H1 (cell line): ENCODE data around the gene PRSS23. TPM values are rescaled to one million over a fixed set of nuclear protein-coding genes. Genes with fewer than 3 reads are reported as not detected.

ENCODE experiments used
- JUN ChIP-seq: IDR thresholded peaks from 2 replicates; pipeline ENCODE4 v1.6.1; 2011; ENCODE audit warnings: low read depth, mild to moderate bottlenecking, improper control_type of control experiment, low read length
- KDM1A ChIP-seq: fragments of 200-600, 300-600 bp; sonication (generic); IDR thresholded peaks from 2 replicates; pipeline ENCODE4 v1.7.1; 2016; ENCODE audit warnings: mild to moderate bottlenecking, low read length, borderline replicate concordance
- MAFK ChIP-seq: IDR thresholded peaks from 2 replicates; pipeline ENCODE4 v1.6.1; 2012; ENCODE audit warnings: low read depth, mild to moderate bottlenecking, improper control_type of control experiment, low read length
- NANOG ChIP-seq: IDR thresholded peaks from 2 replicates; pipeline ENCODE4 v1.6.1; 2011; ENCODE audit warnings: low read length, low read depth, mild to moderate bottlenecking, inconsistent platforms; ENCODE audit not compliant: insufficient read depth, poor library complexity, severe bottlenecking
- RBBP5 ChIP-seq: IDR thresholded peaks from 2 replicates; pipeline ENCODE4 v1.7.1; 2012; ENCODE audit warnings: low read depth, mild to moderate bottlenecking, inconsistent platforms, low read length, moderate library complexity, borderline replicate concordance
- RFX5 ChIP-seq: IDR thresholded peaks from 2 replicates; pipeline ENCODE4 v1.6.1; 2011; ENCODE audit warnings: low read depth, low read length, improper control_type of control experiment, borderline replicate concordance
- SAP30 ChIP-seq: fragments of 300-600 bp; sonication (generic); IDR thresholded peaks from 2 replicates; pipeline ENCODE4 v1.7.1; 2012; ENCODE audit warnings: low read length, moderate library complexity, mild to moderate bottlenecking, inconsistent platforms; ENCODE audit not compliant: insufficient read depth, insufficient replicate concordance
- polyA plus RNA-seq, 7 experiments: library from polyadenylated mRNA; depleted of rRNA in 3 of 7; stranded (reverse) in 5 of 7; unstranded in 2 of 7; fragments of >200 nt in 5 of 7; fragments of 200-250 nt in 2 of 7; gene quantifications; 1 replicate in 5 of 7; 2 replicates in 1 of 7; 4 replicates in 1 of 7; pipeline versions ENCODE4 v1.2.1 to v1.2.3, GENCODE V29; 2011 to 2013; ENCODE audit warnings: missing spikeins in 2 of 7, mixed read lengths in 2 of 7
- total RNA-seq: library from RNA; stranded (reverse); fragmentation: NEBNext Ultra II Directional; extraction: Animal tissue kit (Norgen Biotek cat#: 25700); gene quantifications from 2 replicates; pipeline ENCODE4 v1.2.1, GENCODE V29; 2021
- TF ChIP-seq, protein P1 (sequence below): fragments of 300-600 bp; sonication (generic); IDR thresholded peaks from 2 replicates; pipeline ENCODE4 v1.7.1; 2012; ENCODE audit warnings: low read length, moderate library complexity, mild to moderate bottlenecking, inconsistent platforms; ENCODE audit not compliant: insufficient replicate concordance

PRSS23 gene
- total and polyA plus RNA-seq, 2 of the 8 experiments (the other 6 are each of a cell fraction or from before 2014, with no cell fraction given): 4.4 to 5.6 TPM

DNA sequence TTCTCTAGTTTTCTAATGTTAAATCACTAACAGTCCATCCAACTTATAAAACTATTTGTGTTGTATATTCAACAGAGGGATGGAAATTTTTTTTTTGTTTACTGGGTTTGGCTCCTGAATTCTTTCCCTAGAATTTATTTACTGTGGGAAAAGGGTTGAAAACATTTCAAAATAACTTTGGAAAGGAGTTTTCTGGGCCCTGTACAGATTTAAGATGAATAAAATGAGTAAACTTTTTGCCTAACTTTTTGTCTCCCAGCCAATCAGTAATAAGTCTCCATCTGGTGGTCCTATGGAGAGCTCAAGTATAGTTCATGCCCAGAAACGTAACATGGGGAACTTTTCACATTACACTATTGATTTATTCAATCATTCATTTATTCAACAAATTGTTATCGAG is 16.7 kb upstream of the PRSS23 start (continued):
- TF ChIP-seq, protein P1, sequence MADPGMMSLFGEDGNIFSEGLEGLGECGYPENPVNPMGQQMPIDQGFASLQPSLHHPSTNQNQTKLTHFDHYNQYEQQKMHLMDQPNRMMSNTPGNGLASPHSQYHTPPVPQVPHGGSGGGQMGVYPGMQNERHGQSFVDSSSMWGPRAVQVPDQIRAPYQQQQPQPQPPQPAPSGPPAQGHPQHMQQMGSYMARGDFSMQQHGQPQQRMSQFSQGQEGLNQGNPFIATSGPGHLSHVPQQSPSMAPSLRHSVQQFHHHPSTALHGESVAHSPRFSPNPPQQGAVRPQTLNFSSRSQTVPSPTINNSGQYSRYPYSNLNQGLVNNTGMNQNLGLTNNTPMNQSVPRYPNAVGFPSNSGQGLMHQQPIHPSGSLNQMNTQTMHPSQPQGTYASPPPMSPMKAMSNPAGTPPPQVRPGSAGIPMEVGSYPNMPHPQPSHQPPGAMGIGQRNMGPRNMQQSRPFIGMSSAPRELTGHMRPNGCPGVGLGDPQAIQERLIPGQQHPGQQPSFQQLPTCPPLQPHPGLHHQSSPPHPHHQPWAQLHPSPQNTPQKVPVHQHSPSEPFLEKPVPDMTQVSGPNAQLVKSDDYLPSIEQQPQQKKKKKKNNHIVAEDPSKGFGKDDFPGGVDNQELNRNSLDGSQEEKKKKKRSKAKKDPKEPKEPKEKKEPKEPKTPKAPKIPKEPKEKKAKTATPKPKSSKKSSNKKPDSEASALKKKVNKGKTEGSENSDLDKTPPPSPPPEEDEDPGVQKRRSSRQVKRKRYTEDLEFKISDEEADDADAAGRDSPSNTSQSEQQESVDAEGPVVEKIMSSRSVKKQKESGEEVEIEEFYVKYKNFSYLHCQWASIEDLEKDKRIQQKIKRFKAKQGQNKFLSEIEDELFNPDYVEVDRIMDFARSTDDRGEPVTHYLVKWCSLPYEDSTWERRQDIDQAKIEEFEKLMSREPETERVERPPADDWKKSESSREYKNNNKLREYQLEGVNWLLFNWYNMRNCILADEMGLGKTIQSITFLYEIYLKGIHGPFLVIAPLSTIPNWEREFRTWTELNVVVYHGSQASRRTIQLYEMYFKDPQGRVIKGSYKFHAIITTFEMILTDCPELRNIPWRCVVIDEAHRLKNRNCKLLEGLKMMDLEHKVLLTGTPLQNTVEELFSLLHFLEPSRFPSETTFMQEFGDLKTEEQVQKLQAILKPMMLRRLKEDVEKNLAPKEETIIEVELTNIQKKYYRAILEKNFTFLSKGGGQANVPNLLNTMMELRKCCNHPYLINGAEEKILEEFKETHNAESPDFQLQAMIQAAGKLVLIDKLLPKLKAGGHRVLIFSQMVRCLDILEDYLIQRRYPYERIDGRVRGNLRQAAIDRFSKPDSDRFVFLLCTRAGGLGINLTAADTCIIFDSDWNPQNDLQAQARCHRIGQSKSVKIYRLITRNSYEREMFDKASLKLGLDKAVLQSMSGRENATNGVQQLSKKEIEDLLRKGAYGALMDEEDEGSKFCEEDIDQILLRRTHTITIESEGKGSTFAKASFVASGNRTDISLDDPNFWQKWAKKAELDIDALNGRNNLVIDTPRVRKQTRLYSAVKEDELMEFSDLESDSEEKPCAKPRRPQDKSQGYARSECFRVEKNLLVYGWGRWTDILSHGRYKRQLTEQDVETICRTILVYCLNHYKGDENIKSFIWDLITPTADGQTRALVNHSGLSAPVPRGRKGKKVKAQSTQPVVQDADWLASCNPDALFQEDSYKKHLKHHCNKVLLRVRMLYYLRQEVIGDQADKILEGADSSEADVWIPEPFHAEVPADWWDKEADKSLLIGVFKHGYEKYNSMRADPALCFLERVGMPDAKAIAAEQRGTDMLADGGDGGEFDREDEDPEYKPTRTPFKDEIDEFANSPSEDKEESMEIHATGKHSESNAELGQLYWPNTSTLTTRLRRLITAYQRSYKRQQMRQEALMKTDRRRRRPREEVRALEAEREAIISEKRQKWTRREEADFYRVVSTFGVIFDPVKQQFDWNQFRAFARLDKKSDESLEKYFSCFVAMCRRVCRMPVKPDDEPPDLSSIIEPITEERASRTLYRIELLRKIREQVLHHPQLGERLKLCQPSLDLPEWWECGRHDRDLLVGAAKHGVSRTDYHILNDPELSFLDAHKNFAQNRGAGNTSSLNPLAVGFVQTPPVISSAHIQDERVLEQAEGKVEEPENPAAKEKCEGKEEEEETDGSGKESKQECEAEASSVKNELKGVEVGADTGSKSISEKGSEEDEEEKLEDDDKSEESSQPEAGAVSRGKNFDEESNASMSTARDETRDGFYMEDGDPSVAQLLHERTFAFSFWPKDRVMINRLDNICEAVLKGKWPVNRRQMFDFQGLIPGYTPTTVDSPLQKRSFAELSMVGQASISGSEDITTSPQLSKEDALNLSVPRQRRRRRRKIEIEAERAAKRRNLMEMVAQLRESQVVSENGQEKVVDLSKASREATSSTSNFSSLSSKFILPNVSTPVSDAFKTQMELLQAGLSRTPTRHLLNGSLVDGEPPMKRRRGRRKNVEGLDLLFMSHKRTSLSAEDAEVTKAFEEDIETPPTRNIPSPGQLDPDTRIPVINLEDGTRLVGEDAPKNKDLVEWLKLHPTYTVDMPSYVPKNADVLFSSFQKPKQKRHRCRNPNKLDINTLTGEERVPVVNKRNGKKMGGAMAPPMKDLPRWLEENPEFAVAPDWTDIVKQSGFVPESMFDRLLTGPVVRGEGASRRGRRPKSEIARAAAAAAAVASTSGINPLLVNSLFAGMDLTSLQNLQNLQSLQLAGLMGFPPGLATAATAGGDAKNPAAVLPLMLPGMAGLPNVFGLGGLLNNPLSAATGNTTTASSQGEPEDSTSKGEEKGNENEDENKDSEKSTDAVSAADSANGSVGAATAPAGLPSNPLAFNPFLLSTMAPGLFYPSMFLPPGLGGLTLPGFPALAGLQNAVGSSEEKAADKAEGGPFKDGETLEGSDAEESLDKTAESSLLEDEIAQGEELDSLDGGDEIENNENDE: no peak
- TF ChIP-seq KDM1A: no peak
- TF ChIP-seq NANOG: no peak
- TF ChIP-seq JUN: no peak
- no peak for TF ChIP-seq SAP30
- TF ChIP-seq RBBP5: no peak
- TF ChIP-seq RFX5: no peak
- no peak for TF ChIP-seq MAFK
- TF ChIP-seq, all 59 proteins: peak for 0
